ENCODE data around the gene SHISAL1.

DNA sequence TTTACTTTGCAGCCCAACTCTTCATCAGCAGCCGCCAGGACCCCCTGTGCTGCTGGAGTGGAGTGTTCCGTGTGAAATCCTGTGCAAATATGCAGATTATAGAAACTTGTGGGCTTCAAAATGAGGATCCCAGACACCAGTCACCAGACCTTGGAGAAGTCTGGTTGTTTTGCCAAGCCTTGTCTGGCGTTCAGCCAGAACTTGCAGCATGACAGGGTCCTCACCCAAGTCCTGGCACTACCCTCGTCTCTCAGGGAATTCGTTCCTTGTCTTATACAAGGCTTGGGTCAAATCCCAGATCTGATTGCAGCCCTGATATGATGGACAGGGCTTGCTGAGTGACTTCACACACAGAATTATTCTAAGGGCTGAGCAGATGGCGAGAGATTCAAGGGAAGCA, 18.9 kb downstream of the SHISAL1 start:
- TF ChIP-seq, protein P1, sequence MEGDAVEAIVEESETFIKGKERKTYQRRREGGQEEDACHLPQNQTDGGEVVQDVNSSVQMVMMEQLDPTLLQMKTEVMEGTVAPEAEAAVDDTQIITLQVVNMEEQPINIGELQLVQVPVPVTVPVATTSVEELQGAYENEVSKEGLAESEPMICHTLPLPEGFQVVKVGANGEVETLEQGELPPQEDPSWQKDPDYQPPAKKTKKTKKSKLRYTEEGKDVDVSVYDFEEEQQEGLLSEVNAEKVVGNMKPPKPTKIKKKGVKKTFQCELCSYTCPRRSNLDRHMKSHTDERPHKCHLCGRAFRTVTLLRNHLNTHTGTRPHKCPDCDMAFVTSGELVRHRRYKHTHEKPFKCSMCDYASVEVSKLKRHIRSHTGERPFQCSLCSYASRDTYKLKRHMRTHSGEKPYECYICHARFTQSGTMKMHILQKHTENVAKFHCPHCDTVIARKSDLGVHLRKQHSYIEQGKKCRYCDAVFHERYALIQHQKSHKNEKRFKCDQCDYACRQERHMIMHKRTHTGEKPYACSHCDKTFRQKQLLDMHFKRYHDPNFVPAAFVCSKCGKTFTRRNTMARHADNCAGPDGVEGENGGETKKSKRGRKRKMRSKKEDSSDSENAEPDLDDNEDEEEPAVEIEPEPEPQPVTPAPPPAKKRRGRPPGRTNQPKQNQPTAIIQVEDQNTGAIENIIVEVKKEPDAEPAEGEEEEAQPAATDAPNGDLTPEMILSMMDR (IDR thresholded peaks at IDR 0.05; ENCODE audit: insufficient read depth, low read length): no peak
- no peak for TF ChIP-seq POLR2AphosphoS5 (IDR thresholded peaks at IDR 0.05; ENCODE audit: low read depth)
- TF ChIP-seq, protein P2, sequence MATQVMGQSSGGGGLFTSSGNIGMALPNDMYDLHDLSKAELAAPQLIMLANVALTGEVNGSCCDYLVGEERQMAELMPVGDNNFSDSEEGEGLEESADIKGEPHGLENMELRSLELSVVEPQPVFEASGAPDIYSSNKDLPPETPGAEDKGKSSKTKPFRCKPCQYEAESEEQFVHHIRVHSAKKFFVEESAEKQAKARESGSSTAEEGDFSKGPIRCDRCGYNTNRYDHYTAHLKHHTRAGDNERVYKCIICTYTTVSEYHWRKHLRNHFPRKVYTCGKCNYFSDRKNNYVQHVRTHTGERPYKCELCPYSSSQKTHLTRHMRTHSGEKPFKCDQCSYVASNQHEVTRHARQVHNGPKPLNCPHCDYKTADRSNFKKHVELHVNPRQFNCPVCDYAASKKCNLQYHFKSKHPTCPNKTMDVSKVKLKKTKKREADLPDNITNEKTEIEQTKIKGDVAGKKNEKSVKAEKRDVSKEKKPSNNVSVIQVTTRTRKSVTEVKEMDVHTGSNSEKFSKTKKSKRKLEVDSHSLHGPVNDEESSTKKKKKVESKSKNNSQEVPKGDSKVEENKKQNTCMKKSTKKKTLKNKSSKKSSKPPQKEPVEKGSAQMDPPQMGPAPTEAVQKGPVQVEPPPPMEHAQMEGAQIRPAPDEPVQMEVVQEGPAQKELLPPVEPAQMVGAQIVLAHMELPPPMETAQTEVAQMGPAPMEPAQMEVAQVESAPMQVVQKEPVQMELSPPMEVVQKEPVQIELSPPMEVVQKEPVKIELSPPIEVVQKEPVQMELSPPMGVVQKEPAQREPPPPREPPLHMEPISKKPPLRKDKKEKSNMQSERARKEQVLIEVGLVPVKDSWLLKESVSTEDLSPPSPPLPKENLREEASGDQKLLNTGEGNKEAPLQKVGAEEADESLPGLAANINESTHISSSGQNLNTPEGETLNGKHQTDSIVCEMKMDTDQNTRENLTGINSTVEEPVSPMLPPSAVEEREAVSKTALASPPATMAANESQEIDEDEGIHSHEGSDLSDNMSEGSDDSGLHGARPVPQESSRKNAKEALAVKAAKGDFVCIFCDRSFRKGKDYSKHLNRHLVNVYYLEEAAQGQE (IDR thresholded peaks at IDR 0.05; ENCODE audit: insufficient replicate concordance, low read depth): no peak
- TF ChIP-seq GABPA (IDR thresholded peaks at IDR 0.05; ENCODE audit: low read depth): no peak
- TF ChIP-seq SPI1 (IDR thresholded peaks at IDR 0.05; ENCODE audit: borderline replicate concordance, low read depth): no peak

All from HL-60 (cell line).